Left colon (tissue), 2 donors: ENCODE measurements around the gene NID2. TPM values are rescaled to one million over a fixed set of nuclear protein-coding genes. Genes with fewer than 3 reads are reported as not detected.
A peak's percentile ranks its signal among the peaks of the same experiment; 100 is the strongest.

Experiments used
- ATAC-seq: fragments of 200-7000 bp; cut with Tn5 transposase; one replicate; pipeline ENCODE4 v1.9.1; 2020; ENCODE audit warnings: mild to moderate bottlenecking, moderate library complexity
- DNase-seq, 2 donors: peaks; one replicate each; pipeline ENCODE4 v3.0.0-alpha.2; 2020
- intact Hi-C, 2 donors: fragments of 100-400 bp; cut with DNase I in 1 of 2; cut with micrococcal nuclease in 1 of 2; formaldehyde crosslinking; loops; one replicate each; pipeline versions ENCODE4 v1.11.2 to v1.14.0; 2022; cut with DNase I, micrococcal nuclease
- total RNA-seq, 2 donors: library from RNA; stranded (reverse); fragmentation: NEBNext Ultra II Directional; extraction: Animal tissue kit (Norgen Biotek cat#: 25700); gene quantifications; one replicate each; pipeline ENCODE4 v1.2.1, GENCODE V29; 2021
- donor health status: DM: no; HTN: no; CAD: no.
- donor health status: DM: yes; HTN: yes; CAD: no.

The NID2 gene
- total RNA-seq, 2 donors from 2014 or later, result 15.5 to 24.9 TPM

DNA sequence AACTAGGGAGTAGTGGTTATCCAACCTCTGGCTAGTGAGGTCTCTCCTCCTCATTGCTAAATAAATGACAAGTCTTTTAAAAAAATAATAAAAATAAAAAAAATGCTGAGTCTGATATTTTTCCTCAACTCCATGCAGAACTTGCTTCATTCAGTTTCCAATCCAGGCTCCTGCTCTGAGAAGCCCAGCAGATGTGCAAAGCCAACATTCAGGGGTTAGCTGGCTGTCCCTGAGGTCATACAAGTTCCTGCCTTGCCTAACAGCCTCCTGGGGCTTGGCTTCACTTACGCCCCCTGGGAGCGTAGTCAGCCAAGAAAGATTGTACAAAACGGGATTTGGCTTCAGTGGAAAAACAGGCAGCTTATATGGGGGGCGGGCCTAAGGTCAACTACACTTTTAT is 56.2 kb downstream of the NID2 start:
- no peak for ATAC-seq
- DNase-seq, result no peak
- intact Hi-C loops, result no loop called here

DNA sequence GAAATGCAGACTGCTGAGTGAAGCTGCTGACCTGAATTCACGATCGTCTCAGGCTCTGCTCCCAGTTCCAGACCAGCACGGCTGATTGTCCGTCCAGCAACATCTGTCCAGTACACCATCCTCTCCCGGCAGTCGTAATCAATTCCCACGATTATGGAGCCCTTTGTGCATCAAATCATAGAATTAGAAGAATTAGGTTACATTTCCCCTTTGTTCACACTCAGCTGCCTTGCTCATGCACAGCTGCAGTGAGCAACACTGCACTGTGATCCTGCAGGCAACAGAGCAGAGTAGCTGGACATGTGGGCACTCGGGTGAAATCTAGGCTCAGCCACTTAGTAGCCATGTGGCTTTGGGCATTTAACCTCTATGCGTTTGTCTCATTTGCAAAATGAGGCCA is 57.3 kb downstream of the NID2 start:
- intact Hi-C loops, result no loop called here
- ATAC-seq, result no peak

DNA sequence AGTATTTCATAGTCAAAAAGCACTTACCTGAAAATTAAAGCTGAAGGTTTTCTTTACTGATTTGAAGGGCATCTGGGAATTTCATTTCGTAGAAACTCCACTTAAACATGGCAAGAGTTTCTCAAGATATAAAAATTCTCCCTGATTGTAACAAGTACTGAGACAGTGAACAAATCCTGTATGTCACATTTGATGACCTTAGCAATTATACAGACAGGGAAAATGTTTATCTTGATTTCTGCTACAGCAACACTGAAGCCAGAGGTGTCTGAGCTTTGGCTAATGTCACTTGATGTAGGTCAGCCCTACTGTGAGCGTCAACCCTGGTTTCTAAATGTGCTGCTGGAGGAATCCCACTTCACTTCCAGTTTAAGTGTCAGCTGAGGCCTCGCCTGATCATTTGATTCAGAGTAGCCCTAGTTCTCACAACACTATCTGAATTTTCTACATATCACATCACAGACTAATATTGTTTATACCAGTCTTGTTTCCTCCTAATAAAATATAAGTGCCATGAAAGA is 58.6 kb downstream of the NID2 start:
- DNase-seq (no peak), ATAC-seq (no peak)
- intact Hi-C loops, result no loop called here

More for the DNA sequence above, 57.3 kb downstream of the NID2 start:
- no peak for DNase-seq

DNA sequence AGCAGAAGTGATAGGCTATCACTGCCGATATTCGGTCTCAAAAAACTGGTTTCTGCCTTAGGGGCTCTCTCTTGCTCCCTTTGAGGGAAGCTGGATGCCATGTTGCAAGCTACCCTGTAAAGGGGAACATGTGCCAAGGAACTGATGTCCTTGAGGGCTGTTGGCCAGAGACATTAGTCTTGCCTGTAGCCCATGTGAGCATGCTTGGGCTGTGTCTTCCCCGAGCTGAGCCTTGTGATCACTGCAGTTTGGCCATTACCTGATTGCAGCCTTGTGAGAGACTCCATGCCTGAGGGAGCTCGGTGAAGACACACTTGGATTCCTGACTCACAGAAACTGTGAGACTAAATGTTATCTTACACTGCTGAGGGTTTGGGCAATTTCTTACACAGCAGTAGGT is 60.7 kb downstream of the NID2 start:
- intact Hi-C loops, result no loop called here
- ATAC-seq, result no peak
- DNase-seq, result no peak

DNA sequence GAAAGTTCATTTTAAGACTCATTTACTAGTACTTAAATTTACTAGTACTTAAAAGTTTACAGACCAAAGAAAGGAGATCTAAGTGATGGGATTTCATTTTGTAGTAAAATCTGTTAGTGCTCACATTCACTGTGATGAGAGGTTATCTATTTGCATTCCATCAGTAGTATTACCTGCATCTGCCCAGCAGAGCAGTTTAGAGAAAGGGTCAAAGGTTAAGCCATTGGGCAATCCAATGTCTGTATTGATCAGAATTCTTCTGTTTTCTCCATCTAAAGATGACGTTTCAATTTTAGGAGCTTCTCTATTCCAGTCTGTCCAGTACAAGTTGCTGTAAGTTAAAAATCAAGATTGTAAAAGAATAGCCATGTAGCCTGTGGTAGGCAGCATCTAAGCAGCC is 61.2 kb downstream of the NID2 start:
- intact Hi-C loops, result no loop called here
- DNase-seq (no peak), ATAC-seq (no peak)

DNA sequence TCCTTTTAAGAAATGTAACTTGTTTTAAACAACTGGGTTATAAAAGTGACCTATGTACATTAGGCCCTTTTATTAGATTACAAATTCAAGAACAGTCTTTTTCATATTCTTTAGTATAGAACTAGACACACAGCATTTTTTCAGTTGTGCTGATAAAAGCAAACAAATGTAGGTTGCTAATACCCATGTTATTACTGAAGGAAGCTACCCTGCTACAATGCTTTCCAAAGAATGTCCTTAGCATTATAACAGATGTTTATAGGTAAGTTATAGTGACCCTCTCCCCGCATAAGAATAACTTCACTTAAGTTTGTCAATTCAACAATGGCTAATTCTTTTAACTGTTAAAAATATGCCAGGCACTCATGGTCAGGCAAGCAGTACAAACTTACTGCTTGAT is 61.6 kb downstream of the NID2 start:
- no peak for ATAC-seq
- no peak for DNase-seq
- intact Hi-C loops, result no loop called here

DNA sequence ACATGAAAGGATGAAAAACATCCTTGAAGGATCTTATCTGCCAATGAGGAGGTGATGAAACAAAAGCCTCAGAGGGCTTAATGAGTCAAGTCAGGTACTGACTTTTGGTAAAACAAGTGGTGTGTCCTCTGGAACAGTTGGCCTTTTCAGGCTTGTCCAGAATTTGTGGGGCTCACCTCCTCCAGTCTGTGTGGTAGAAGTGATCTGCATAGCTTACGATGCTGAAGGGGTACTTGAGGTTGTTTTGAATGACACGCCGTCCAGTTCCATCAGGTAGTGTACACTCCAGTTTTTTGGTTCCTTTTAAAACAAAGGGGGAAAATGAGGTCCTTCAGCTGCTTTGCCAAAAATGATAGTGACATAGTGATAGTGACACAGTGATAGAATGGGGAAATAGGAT is 62.5 kb downstream of the NID2 start:
- intact Hi-C loops, result no loop called here
- no peak for DNase-seq
- ATAC-seq, result no peak

DNA sequence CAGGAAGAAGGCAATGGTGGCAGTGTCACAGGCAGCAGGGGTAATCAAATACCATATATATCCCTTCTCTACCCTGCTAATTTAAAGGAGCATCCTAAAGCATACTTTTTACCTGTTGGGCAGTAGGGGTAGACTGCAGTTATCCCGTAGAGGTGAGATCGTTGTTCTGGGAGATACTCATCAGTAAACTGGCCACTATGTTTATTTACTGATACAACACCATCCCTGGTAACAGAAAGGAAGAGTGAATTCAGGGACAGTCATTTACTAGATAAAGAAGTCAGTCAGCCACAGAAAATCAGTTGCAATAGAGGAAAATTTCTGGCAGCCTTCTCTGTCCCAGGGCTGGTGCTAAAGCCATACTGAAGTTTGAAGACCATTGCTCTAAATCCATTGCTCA is 63.2 kb downstream of the NID2 start:
- intact Hi-C loops, result no loop called here
- no peak for DNase-seq
- no peak for ATAC-seq

DNA sequence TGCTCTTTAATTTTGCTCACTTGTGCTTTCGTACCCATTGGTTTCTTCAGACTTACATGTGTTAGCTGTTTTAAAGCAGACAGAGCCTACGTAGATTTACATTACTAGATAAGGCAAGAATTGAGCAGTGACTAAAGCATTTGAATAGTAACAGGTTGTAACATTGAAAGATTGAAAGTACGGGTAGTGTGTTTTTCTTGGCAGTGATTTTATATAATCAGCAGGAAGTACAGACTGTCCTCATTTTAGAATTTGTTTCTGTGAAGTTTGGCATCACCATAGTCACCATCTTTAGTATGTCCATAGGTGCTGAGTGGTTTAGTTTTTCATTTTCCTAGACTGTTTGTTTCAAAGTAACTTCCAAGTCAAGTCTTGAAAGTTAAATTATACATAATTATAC is 65.5 kb downstream of the NID2 start:
- intact Hi-C loops, result no loop called here
- ATAC-seq (peak; percentile 50), DNase-seq (no peak)

DNA sequence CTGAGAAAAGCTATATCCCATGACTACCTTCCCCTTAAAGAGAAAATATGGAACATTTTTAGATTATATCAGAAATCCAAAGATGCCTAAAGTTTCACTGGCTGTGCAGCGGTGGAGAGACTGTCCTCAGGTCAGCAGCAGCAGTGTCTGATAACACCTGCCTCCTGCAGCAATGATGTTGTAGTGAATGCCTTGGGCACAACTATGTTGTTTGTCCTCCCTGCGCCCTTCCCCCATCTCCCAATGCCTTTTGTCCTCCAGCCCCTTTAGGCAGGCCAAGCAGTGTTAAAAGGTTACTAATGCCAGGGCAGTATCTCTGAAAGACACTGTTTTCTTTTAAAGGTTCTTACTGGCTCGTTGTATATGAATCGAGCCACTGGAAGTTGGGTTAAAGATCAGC is 66.3 kb downstream of the NID2 start:
- ATAC-seq (peak; percentile 15), DNase-seq (no peak)
- intact Hi-C loops, result no loop called here

DNA sequence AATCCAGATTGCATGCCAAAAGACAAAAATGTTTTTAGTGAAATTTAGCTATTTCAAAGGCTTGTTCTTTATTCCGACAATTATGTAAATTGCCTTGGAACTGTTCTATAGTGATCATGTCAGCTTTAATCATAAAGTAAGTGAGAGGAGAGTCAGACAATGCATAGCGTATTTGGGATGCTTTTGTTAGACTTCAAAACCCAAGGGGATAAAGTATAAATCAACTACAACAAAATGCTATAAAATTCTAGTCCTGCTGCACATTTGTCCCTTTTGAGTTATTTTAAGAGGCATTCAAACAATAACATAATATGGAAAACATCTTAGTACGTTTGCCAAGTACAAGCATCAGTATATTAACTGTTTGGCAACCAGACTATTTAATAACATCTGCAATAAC is 68.2 kb downstream of the NID2 start:
- ATAC-seq (no peak), DNase-seq (no peak)
- intact Hi-C loops, result no loop called here

DNA sequence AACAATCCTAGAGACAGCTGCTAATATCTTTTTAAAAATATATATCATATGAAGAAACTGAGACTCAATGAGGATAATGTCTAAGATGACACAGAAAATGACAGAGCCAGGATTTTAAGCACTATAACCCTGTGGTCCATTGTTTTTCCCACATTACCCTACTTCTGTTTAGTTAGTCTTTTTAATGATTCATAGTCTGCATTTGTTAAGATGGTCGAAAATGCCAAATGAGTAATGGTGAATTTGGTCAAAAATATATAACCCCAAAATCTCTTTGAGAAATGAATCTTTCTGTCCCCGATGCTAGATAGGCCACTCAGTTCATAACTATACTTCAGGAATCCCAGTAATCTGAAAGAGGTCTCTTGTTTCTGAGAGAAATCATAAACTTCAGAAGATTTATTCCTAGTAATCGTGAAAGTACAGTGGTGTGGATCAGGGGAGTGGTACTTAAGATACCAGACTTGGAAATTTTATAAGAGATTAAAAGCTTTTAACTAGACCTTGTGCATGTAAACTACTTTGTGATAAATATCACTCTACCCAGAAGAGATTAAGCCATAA is 68.8 kb downstream of the NID2 start:
- ATAC-seq, result no peak
- no peak for DNase-seq
- intact Hi-C loops, result no loop called here

DNA sequence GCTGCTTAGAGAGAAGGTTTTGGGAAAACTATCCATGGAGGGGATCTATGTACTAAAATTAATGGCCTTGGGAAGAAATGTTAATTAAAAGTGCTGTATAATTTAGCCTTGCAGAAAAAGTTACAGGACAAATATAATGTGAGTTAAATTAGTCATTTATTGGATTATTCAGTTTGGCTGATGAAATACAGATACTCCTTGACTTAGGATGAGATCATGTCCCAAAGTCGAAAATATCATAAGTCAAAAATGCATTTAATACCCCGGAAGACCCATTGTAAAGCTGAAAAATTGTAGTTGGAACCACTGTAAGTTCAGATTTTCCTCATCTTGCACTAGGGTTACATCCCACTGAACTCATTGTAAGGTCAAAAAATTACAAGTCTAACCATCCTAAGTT is 69.8 kb downstream of the NID2 start:
- DNase-seq (no peak), ATAC-seq (no peak)
- intact Hi-C loops, result loop anchor here in 1 of 2 donors (10.0 kb wide), 1 partner anchor 276 kb away; no protein-coding TSS in a partner anchor

DNA sequence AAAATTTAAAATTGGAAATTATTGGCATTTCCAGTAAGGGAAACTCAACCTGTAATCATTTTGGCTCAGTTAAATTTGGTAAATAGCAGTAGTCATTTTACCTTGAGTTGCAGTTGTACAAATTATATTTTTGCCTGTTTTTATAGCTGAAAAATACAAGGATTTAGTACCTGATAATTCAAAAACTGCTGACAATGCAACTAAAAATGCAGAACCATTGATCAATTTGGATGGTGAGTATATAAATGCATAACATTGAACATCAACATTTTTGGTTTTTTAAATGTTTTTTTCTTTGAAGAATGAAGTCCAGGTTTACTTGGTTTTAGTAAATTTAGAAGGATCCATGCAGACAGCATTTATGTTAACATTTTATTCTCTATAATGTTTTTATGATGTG is 70.5 kb downstream of the NID2 start:
- no peak for DNase-seq
- intact Hi-C loops, result loop anchor here in 1 of 2 donors (10.0 kb wide), 1 partner anchor 276 kb away; no protein-coding TSS in a partner anchor
- no peak for ATAC-seq

DNA sequence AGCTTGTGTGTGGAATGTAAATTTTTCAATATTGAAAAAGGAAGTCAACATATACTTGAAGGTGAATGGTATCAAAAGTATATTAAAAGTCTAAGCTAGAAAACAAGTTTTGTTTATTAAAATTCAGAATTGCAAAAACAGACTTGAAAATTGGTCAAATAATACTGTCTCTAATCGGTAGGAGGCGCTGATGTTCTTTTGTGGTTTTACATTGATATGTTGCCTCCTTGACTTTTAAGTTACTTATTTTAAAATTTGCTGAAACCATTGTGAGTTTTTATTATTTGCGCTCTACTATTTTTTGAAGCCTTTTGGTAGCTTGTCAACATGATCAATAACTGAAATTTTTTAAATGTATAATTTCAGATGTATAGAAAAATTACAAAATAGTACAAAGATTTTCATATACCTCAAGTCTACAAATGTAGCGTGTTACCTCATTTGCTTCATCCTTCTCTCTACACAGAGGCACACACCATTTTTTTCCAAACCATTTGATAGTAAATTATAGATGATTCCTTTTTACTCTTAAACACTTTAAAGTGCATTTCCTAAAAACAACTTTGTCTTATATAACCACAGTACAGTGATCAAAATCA is 72.6 kb downstream of the NID2 start:
- no peak for DNase-seq
- intact Hi-C loops, result loop anchor here in 1 of 2 donors (2.0 to 10.0 kb wide), 2 partner anchors 135 to 279 kb away; no protein-coding TSS in a partner anchor
- peak; percentile 53 for ATAC-seq

DNA sequence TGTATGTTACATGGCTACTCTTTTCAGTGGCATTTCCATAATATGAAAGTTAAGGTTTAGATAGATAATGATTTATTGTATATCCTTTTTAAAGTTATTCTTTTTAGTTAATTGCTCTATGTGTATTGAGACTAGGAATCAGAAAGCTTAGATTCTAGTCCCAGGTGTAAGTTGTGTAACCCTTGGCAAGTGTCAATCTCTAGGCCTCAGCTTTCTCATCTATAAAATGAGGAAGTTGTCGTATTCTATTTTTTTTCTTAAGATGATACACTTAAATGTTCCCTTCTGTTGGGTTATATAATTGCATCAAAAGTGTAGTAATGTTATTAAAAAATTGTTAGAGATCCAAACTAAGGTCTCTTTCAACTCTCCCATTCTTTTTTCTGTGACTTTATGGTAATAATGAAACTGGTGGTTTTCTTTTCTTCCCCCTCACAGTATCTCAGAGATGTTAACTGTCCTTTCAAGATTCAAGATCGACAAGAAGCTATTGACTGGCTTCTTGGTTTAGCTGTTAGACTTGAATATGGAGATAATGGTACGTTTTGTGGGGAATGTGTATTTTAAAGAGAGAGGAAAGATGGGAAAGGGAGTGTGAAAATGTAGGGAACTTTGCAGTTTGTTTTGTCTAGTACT is 75.5 kb downstream of the NID2 start:
- DNase-seq, result no peak
- ATAC-seq, result no peak
- intact Hi-C loops, result loop anchor here in 1 of 2 donors (10.0 kb wide), 1 partner anchor 281 kb away; no protein-coding TSS in a partner anchor

DNA sequence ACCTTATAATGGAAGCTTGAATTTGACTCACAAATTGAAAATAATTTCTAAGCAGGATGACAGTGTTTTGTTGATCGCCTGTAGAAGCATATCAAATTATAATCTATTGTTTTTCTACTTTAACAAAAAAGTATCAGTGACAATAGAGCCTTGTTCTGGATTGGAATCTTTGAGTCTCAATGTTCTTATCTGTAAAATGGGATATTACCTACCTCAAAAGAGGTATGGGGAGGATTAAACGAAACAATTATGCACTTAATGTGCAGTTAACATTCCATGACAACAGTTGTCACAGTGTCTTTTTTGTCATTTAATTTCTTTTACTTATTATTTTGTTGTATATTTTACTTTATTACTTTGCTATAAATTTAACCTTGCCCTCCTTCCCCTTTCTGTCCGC is 78.4 kb downstream of the NID2 start:
- DNase-seq, result no peak
- ATAC-seq, result no peak
- intact Hi-C loops, result loop anchor here in 1 of 2 donors (10.0 kb wide), 1 partner anchor 284 kb away; no protein-coding TSS in a partner anchor

DNA sequence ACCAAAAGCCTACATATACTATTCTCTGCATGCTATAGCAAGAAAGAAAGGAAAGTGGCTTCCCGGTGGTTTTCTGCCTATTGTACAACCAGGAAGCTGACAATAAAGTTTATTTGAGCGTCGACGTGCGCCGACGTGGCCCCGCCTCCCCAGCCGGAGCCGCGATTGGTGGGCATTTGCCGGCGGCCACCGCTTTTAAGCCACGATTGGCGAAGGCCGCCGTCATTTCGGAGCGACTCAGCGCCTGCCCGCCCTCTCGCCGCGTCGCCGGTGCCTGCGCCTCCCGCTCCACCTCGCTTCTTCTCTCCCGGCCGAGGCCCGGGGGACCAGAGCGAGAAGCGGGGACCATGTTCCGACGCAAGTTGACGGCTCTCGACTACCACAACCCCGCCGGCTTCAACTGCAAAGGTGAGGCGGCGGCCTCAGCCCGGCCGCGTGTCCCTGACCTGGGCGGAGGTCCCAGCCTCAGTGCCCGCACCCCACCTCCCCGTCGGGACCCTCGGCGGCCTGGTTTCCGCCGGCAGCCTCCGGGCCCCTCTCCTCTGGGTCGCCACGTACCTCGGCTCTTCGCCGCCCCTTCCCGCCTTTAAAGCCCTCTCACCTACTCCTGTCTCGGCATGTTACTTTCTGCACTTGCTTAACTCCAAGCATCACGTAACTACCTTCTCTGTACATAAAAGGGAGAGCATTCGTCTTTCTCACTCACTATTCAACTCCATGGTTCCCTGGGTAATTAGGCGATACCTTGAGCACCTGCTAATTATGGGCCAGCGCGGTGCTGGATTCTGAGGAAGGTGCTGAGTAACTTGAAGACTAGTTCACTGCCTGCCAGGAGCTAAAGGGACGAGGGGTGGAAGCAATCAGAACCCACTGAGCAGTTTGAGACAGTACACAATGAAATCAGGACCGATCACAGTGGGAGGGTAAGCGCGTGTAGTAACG is 79.3 kb downstream of the NID2 start, which contains the start of gene RTRAF:
Gene RTRAF (plus strand): TSS at position 254 of the 942 bp plus-strand sequence. CDS start 94 bp downstream, at position 348.
- DNase-seq (peak; percentile 94 to 96), ATAC-seq (peak; percentile 97)
- intact Hi-C loops, result loop anchor here in 1 of 2 donors (10.0 kb wide), 1 partner anchor 285 kb away; no protein-coding TSS in a partner anchor

DNA sequence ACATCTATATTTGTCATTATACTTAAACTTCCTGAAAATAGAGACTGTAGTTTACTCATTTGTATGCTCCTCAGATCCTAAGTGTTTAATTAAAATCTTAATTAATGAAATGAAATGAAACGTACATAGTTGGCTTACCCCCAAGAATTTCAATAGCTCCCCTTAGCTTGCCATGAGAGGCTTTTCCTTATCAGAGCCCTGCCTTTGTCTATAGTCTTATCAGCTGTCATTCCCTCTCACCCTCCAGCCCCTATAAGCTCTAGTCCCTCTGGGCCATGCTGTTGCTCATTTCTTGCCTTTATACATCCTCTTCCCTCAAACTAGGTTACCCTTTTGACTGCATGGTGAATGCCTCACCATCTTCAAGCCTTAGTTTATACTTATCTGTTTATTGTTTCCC is 80.6 kb downstream of the NID2 start:
- no peak for ATAC-seq
- intact Hi-C loops, result no loop called here
- no peak for DNase-seq
